A549 (cell line): ENCODE measurements around the gene BBS4. TPM values are rescaled to one million over a fixed set of nuclear protein-coding genes. Genes with fewer than 3 reads are reported as not detected.

Experiments used
- ATAC-seq, 2 experiments: fragments of 200-7000 bp in 1 of 2; fragments of >200 bp in 1 of 2; cut with Nextera tagmentation in 1 of 2; cut with Tn5 transposase in 1 of 2; 3 replicates each; pipeline versions ENCODE4 v1.8.0 to v1.9.1; 2018 to 2020; ENCODE audit warnings: mild to moderate bottlenecking in 1 of 2, moderate library complexity in 1 of 2
- CTCF ChIA-PET: fragments of 300-600 bp; sonication (Branson Sonifier 250); formaldehyde crosslinking; extraction: SDS; loops from one replicate; lab custom pipeline; 2021; ENCODE audit warnings: antibody characterized with exemption, inconsistent platforms; lab: Yijun Ruan, JAX
- POLR2A ChIA-PET: fragments of 350-600 bp; formaldehyde crosslinking; extraction: SDS; loops from one replicate; lab custom pipeline; 2021; ENCODE audit warnings: antibody characterized with exemption, inconsistent platforms; lab: Yijun Ruan, JAX
- DNase-seq, 2 experiments: peaks; one replicate each; pipeline versions ENCODE4 v3.0.0 to v3.0.0-alpha.2; 2011 to 2016; ENCODE audit warnings: low read depth in 1 of 2, low spot score in 1 of 2
- FAIRE-seq: peaks from 2 replicates; lab custom pipeline; 2011; peaks lifted over from hg19 to GRCh38; lab: Jason Lieb, UNC
- H3K27ac ChIP-seq, 2 experiments: fragments of >200 bp; sonication (Bioruptor Twin); formaldehyde crosslinking; 3 replicates each; pipeline ENCODE4 v1.5.1; 2016 to 2017
- H3K4me1 ChIP-seq: fragments of >200 bp; sonication (Bioruptor Twin); formaldehyde crosslinking; 3 replicates; pipeline ENCODE4 v1.6.1; 2016
- H3K4me2 ChIP-seq: fragments of >200 bp; sonication (Bioruptor Twin); formaldehyde crosslinking; 3 replicates; pipeline ENCODE4 v1.6.1; 2016
- H3K4me3 ChIP-seq: fragments of >200 bp; sonication (Bioruptor Twin); formaldehyde crosslinking; 3 replicates; pipeline ENCODE4 v1.5.1; 2016
- H3K9me3 ChIP-seq: fragments of >200 bp; sonication (Bioruptor Twin); formaldehyde crosslinking; 3 replicates; pipeline ENCODE4 v1.6.1; 2016
- ATOH8 ChIP-seq: fragments of 250-450 bp; sonication (Bioruptor Pico); IDR thresholded peaks from 2 replicates; pipeline ENCODE4 v1.5.0; 2020; ENCODE audit warnings: low read depth, mild to moderate bottlenecking, moderate library complexity
- BHLHE40 ChIP-seq: IDR thresholded peaks from 2 replicates; pipeline ENCODE4 v1.6.1; 2012; ENCODE audit warnings: low read depth, low read length, inconsistent platforms
- CBX2 ChIP-seq: fragments of 200-600 bp; sonication (generic); IDR thresholded peaks from 2 replicates; pipeline ENCODE4 v1.6.1; 2016; ENCODE audit warnings: low read depth, mild to moderate bottlenecking, borderline replicate concordance
- CBX8 ChIP-seq: fragments of 200-600 bp; sonication (generic); IDR thresholded peaks from 2 replicates; pipeline ENCODE4 v1.6.1; 2016
- EHF ChIP-seq: fragments of 250-450 bp; sonication (Bioruptor Pico); IDR thresholded peaks from 2 replicates; pipeline ENCODE4 v1.5.0; 2020; ENCODE audit warnings: mild to moderate bottlenecking
- EHMT2 ChIP-seq: fragments of 200-600 bp; sonication (generic); IDR thresholded peaks from 2 replicates; pipeline ENCODE4 v1.6.1; 2016; ENCODE audit warnings: antibody characterized with exemption, low read depth, mild to moderate bottlenecking, moderate library complexity
- EP300 ChIP-seq, 2 experiments: fragments of >200 bp; sonication (Bioruptor Twin); formaldehyde crosslinking; IDR thresholded peaks; 2 replicates in 1 of 2; 3 replicates in 1 of 2; pipeline ENCODE4 v1.6.1; 2016 to 2017
- ESRRA ChIP-seq: fragments of 150-350 bp; IDR thresholded peaks from 2 replicates; pipeline ENCODE4 v1.6.1; 2014; ENCODE audit warnings: mild to moderate bottlenecking, low read length, borderline replicate concordance
- GATA3 ChIP-seq: IDR thresholded peaks from 2 replicates; pipeline ENCODE4 v1.6.1; 2012; ENCODE audit warnings: borderline replicate concordance
- HDAC2 ChIP-seq: fragments of 200-600 bp; sonication (generic); IDR thresholded peaks from 2 replicates; pipeline ENCODE4 v1.6.1; 2016
- HES2 ChIP-seq: fragments of >200 bp; sonication (Bioruptor Twin); formaldehyde crosslinking; IDR thresholded peaks from 2 replicates; pipeline ENCODE4 v1.6.1; 2016
- HOXB13 ChIP-seq: fragments of 250-450 bp; sonication (Bioruptor Pico); IDR thresholded peaks from 2 replicates; pipeline ENCODE4 v1.5.0; 2020; ENCODE audit warnings: low read depth, mild to moderate bottlenecking, moderate library complexity
- HOXB5 ChIP-seq: fragments of 250-450 bp; sonication (Bioruptor Pico); IDR thresholded peaks from 2 replicates; pipeline ENCODE4 v1.5.0; 2020; ENCODE audit warnings: mild to moderate bottlenecking, moderate library complexity
- MAFK ChIP-seq: fragments of 450-650 bp; IDR thresholded peaks from 2 replicates; pipeline ENCODE4 v1.6.1; 2014; ENCODE audit not compliant: partially characterized antibody
- MAX ChIP-seq: IDR thresholded peaks from 2 replicates; pipeline ENCODE4 v1.6.1; 2012
- MAZ ChIP-seq: fragments of 150-350 bp; IDR thresholded peaks from 2 replicates; pipeline ENCODE4 v1.6.1; 2014; ENCODE audit warnings: antibody characterized with exemption, low read depth, low read length, borderline replicate concordance
- MYC ChIP-seq: IDR thresholded peaks from 2 replicates; pipeline ENCODE4 v1.6.1; 2012; ENCODE audit warnings: mild to moderate bottlenecking, inconsistent platforms, low read length, improper control_type of control experiment, borderline replicate concordance
- PBX3 ChIP-seq: IDR thresholded peaks from 2 replicates; pipeline ENCODE4 v1.6.1; 2012
- REST ChIP-seq: fragments of 200-600 bp; sonication (generic); IDR thresholded peaks from 2 replicates; pipeline ENCODE4 v1.6.1; 2016; ENCODE audit warnings: antibody characterized with exemption, mild to moderate bottlenecking, moderate library complexity
- RNF2 ChIP-seq: fragments of 200-600 bp; sonication (generic); IDR thresholded peaks from 2 replicates; pipeline ENCODE4 v1.6.1; 2016; ENCODE audit warnings: low read depth, mild to moderate bottlenecking, antibody characterized with exemption, moderate library complexity, borderline replicate concordance
- SREBF2 ChIP-seq: fragments of 450-650 bp; IDR thresholded peaks from 2 replicates; pipeline ENCODE4 v1.6.1; 2014; ENCODE audit warnings: mild to moderate bottlenecking, moderate library complexity
- TFCP2L1 ChIP-seq: fragments of 250-450 bp; sonication (Bioruptor Pico); IDR thresholded peaks from 2 replicates; pipeline ENCODE4 v1.5.0; 2021; ENCODE audit warnings: mild to moderate bottlenecking
- TP53 ChIP-seq: fragments of 250-450 bp; sonication (Bioruptor Pico); IDR thresholded peaks from 2 replicates; pipeline ENCODE4 v1.5.0; 2021; ENCODE audit warnings: mild to moderate bottlenecking, moderate library complexity
- ZSCAN20 ChIP-seq: fragments of 250-450 bp; sonication (Bioruptor Pico); IDR thresholded peaks from 2 replicates; pipeline ENCODE4 v1.8.0; 2022; ENCODE audit warnings: mild to moderate bottlenecking, moderate library complexity
- WGBS: methylation state at CpG from one replicate; pipeline ENCODE4 v1.1.6; 2017; ENCODE audit errors: missing lambda C conversion rate; 5-methylcytosine and 5-hydroxymethylcytosine counted together
- polyA plus RNA-seq, 4 experiments: library from polyadenylated mRNA; depleted of rRNA in 3 of 4; stranded (reverse); fragments of >200 nt; fragmentation: RNase III in 1 of 4; extraction: RNeasy Plus Mini Kit Qiagen cat#74134 plus additional on column Dnase treatment in 1 of 4; gene quantifications; 2 replicates in 3 of 4; 3 replicates in 1 of 4; pipeline ENCODE4 v1.2.3, GENCODE V29; 2011 to 2017

Gene BBS4
- polyA plus RNA-seq, 2 of the 4 experiments (the other 2 are of a cell fraction) = 22.6 to 40.4 TPM

GRCh38 chr15:72732516-72732915, 46.5 kb downstream of the BBS4 start (continued):
- no peak for TF ChIP-seq PBX3

- ChIA-PET POLR2A (no interaction called here), CTCF (interaction anchor here (1.0 to 8.6 kb wide), 6 partner anchors 9 to 134 kb away, joined by 3 to 71 read pairs (median 4); no protein-coding TSS in a partner anchor)
- Histone ChIP-seq H3K9me3 (no peaks in the 10 kb centered on the region), H3K4me1 (no peaks in the 10 kb centered on the region), H3K4me2 (no peak overlapping the region), H3K27ac (no peak overlapping the region), H3K4me3 (no peak overlapping the region)
- ATAC-seq (no peak), FAIRE-seq (peak; percentile 32), DNase-seq (no peak)
- TF ChIP-seq ZSCAN20 (CRISPR knock-in tag) = no peak
- TF ChIP-seq ESRRA = no peak
- TF ChIP-seq HDAC2 = no peak
- TF ChIP-seq EHF (CRISPR knock-in tag) = no peak
- no peak for TF ChIP-seq GATA3
- TF ChIP-seq MYC = no peak
- TF ChIP-seq MAZ = no peak
- no peak for TF ChIP-seq HES2
- WGBS = 91% methylated on average over 2 of the region's 2 CpGs
Observed at GRCh38 chr15:72733941-72734738, 48.1 kb downstream of the BBS4 start.

GRCh38 chr15:72735111-72735510, 49.1 kb downstream of the BBS4 start:
- ChIA-PET POLR2A (interaction anchor here (0.8 kb wide), 1 partner anchor 1193 kb away, joined by 6 read pairs; no protein-coding TSS in a partner anchor), CTCF (interaction anchor here (1.4 to 8.6 kb wide), 4 partner anchors 12 to 135 kb away, joined by 3 to 71 read pairs (median 4); no protein-coding TSS in a partner anchor)
- Histone ChIP-seq H3K4me3 (no peak overlapping the region), H3K4me1 (no peaks in the 10 kb centered on the region), H3K9me3 (no peaks in the 10 kb centered on the region), H3K4me2 (no peak overlapping the region), H3K27ac (no peak overlapping the region)
- FAIRE-seq (no peak), DNase-seq (no peak), ATAC-seq (peak in 1 of 2 experiments; percentile 18; a peak in 1 of 6 replicates)
- TF ChIP-seq HOXB13 (CRISPR knock-in tag) = no peak
- TF ChIP-seq TP53 (CRISPR knock-in tag) = no peak
- TF ChIP-seq CBX2 = no peak
- TF ChIP-seq RNF2 = no peak
- TF ChIP-seq EHMT2 = no peak
- TF ChIP-seq MAFK = no peak
- TF ChIP-seq TFCP2L1 = no peak
- TF ChIP-seq MYC = no peak
- no peak for TF ChIP-seq BHLHE40
- WGBS = 100% methylated on average over 2 of the region's 2 CpGs

- H3K4me1 ChIP-seq = no peaks in the 10 kb centered on the region
- CTCF ChIA-PET = interaction anchor here (0.6 to 8.6 kb wide), 4 partner anchors 14 to 61 kb away, joined by 3 to 71 read pairs (median 6); no protein-coding TSS in a partner anchor
- TF ChIP-seq MAX (no peak), PBX3 (no peak), SREBF2 (no peak), CBX8 (no peak), EP300 (IDR thresholded peaks at IDR 0.05) (no peak), REST (no peak), HOXB13 (CRISPR knock-in tag) (no peak), HOXB5 (CRISPR knock-in tag) (no peak), ATOH8 (no peak), ZSCAN20 (CRISPR knock-in tag) (no peak)
Observed at GRCh38 chr15:72737061-72737460, 51.1 kb downstream of the BBS4 start.

More at GRCh38 chr15:72737061-72737460, 51.1 kb downstream of the BBS4 start:
- no peak; a peak in 2 of 6 replicates for ATAC-seq
- POLR2A ChIA-PET = no interaction called here
- 78% methylated on average over 3 of the region's 3 CpGs for WGBS
- H3K4me2 ChIP-seq = no peak overlapping the region
- no peaks in the 10 kb centered on the region for H3K9me3 ChIP-seq
- FAIRE-seq = no peak
- H3K4me3 ChIP-seq = no peak overlapping the region
- H3K27ac ChIP-seq = no peak overlapping the region
- DNase-seq = no peak
